Measurements from ENCODE around the gene SDS. TPM values are rescaled to one million over a fixed set of nuclear protein-coding genes. Genes with fewer than 3 reads are reported as not detected.
A peak's percentile ranks its signal among the peaks of the same experiment; 100 is the strongest.

SDS gene
- polyA plus RNA-seq, 3 donors, result 0.89 to 2.3 (median 1.1) TPM

DNA sequence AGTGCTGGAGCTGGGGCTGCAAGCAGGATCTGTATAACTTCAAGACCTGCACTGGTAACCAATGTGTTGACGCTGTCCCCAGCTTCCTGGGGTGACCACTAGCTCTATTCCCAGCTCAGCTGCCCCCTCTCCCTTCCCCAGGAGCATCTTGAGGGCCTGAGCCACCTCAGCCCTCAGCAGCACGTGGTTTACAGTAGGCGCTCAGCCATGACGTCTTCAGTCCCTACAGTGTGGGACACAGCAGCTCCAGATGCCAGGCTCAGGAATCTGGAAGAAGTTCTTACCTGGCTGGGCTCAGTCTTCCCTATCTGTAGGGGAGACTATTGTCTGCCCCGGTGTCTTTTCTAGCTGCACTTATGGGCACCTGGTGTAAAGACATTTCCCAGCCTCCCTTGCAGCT lies 8.6 kb downstream of the SDS start:
- Histone ChIP-seq H3K4me3 (replicated peaks in 1 of 3; ENCODE audit: low read depth in 2 of 3, low read length in 3 of 3) (no peak overlapping the region), H2AFZ (ENCODE audit: insufficient read depth, low read depth, low read length, poor library complexity, severe bottlenecking) (no peak overlapping the region), H3K27ac (ENCODE audit: low read depth in 1 of 2, low read length in 2 of 2) (no peak overlapping the region), H3K9me3 (replicated peaks in 1 of 2; ENCODE audit: control insufficient read depth in 1 of 2, insufficient read depth in 1 of 2, low read length in 2 of 2) (no peaks in the 10 kb centered on the region), H3K36me3 (replicated peaks in 1 of 2; ENCODE audit: control insufficient read depth in 1 of 2, insufficient read depth in 2 of 2, low read length in 2 of 2) (peaks cover 0 to 12% of the 10 kb centered on the region in 2 donors), H3K79me2 (ENCODE audit: insufficient read depth, low read length) (no peaks in the 10 kb centered on the region), H3K4me1 (ENCODE audit: control insufficient read depth in 1 of 2, insufficient read depth in 2 of 2, low read length in 2 of 2) (no peaks in the 10 kb centered on the region), H3K27me3 (ENCODE audit: control insufficient read depth in 2 of 2, insufficient read depth in 2 of 2, low read length in 2 of 2) (no peaks in the 10 kb centered on the region), H3K9ac (ENCODE audit: insufficient read depth, low read length, poor library complexity, severe bottlenecking) (no peak overlapping the region), H3K4me2 (replicated peaks; ENCODE audit: extremely low read depth, low read length, poor library complexity, severe bottlenecking) (no peak overlapping the region), H4K20me1 (ENCODE audit: insufficient read depth, low read length) (no peaks in the 10 kb centered on the region)
- Mint-ChIP-seq H3K27ac (no peak overlapping the region), H3K27me3 (ENCODE audit: low read depth in 3 of 3) (peaks cover 9 to 10% (median 9%) of the 10 kb centered on the region in 3 donors), H3K4me3 (no peak overlapping the region), H3K9me3 (peaks cover 0 to 12% (median 0%) of the 10 kb centered on the region in 7 donors), H3K36me3 (no peaks in the 10 kb centered on the region), H3K4me1 (no peaks in the 10 kb centered on the region)
- intact Hi-C loops (cut with micrococcal nuclease), result no loop called here
- 80% methylated on average over 5 of the region's 5 CpGs for WGBS (ENCODE audit: insufficient coverage)
- DNase-seq, result no peak
- TF ChIP-seq, protein P1, sequence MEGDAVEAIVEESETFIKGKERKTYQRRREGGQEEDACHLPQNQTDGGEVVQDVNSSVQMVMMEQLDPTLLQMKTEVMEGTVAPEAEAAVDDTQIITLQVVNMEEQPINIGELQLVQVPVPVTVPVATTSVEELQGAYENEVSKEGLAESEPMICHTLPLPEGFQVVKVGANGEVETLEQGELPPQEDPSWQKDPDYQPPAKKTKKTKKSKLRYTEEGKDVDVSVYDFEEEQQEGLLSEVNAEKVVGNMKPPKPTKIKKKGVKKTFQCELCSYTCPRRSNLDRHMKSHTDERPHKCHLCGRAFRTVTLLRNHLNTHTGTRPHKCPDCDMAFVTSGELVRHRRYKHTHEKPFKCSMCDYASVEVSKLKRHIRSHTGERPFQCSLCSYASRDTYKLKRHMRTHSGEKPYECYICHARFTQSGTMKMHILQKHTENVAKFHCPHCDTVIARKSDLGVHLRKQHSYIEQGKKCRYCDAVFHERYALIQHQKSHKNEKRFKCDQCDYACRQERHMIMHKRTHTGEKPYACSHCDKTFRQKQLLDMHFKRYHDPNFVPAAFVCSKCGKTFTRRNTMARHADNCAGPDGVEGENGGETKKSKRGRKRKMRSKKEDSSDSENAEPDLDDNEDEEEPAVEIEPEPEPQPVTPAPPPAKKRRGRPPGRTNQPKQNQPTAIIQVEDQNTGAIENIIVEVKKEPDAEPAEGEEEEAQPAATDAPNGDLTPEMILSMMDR (IDR thresholded peaks at IDR 0.05), result no peak

GRCh38 chr12:113393749-113394148 lies 9.9 kb downstream of the SDS start:
- H3K27ac ChIP-seq (ENCODE audit: low read depth in 1 of 2, low read length in 2 of 2), result no peak overlapping the region
- TF ChIP-seq, protein P1 (IDR thresholded peaks at IDR 0.05), result no peak
- no peak overlapping the region for H3K4me3 ChIP-seq (replicated peaks in 1 of 3; ENCODE audit: low read depth in 2 of 3, low read length in 3 of 3)
- H4K20me1 ChIP-seq (ENCODE audit: insufficient read depth, low read length), result no peaks in the 10 kb centered on the region
- no peaks in the 10 kb centered on the region for H3K4me1 ChIP-seq (ENCODE audit: control insufficient read depth in 1 of 2, insufficient read depth in 2 of 2, low read length in 2 of 2)
- H3K27me3 ChIP-seq (ENCODE audit: control insufficient read depth in 2 of 2, insufficient read depth in 2 of 2, low read length in 2 of 2), result no peaks in the 10 kb centered on the region
- Mint-ChIP-seq H3K4me3 (no peak overlapping the region), H3K36me3 (peaks cover 3% of the 10 kb centered on the region in 2 donors), H3K27me3 (ENCODE audit: low read depth in 3 of 3) (peaks cover 5 to 9% (median 7%) of the 10 kb centered on the region in 3 donors), H3K27ac (peak overlapping the region in 1 of 7 donors; percentile 41), H3K4me1 (no peaks in the 10 kb centered on the region), H3K9me3 (peaks cover 0 to 12% (median 0%) of the 10 kb centered on the region in 7 donors)
- no peak for DNase-seq
- H3K4me2 ChIP-seq (replicated peaks; ENCODE audit: extremely low read depth, low read length, poor library complexity, severe bottlenecking), result no peak overlapping the region
- intact Hi-C loops (cut with micrococcal nuclease), result loop anchor here in 1 of 2 donors (5.0 kb wide), 1 partner anchor 34 kb away; no protein-coding TSS in a partner anchor
- H2AFZ ChIP-seq (ENCODE audit: insufficient read depth, low read depth, low read length, poor library complexity, severe bottlenecking), result no peak overlapping the region
- H3K36me3 ChIP-seq (replicated peaks in 1 of 2; ENCODE audit: control insufficient read depth in 1 of 2, insufficient read depth in 2 of 2, low read length in 2 of 2), result peaks cover 2 to 22% of the 10 kb centered on the region in 2 donors
- 94% methylated on average over 3 of the region's 5 CpGs for WGBS (ENCODE audit: insufficient coverage)
- H3K9me3 ChIP-seq (replicated peaks in 1 of 2; ENCODE audit: control insufficient read depth in 1 of 2, insufficient read depth in 1 of 2, low read length in 2 of 2), result no peaks in the 10 kb centered on the region
- no peak overlapping the region for H3K9ac ChIP-seq (ENCODE audit: insufficient read depth, low read length, poor library complexity, severe bottlenecking)
- no peaks in the 10 kb centered on the region for H3K79me2 ChIP-seq (ENCODE audit: insufficient read depth, low read length)

Measured in CD14-positive monocyte (primary cell).